Stimulated activated CD4-positive, alpha-beta T cell treated with anti-CD3 and anti-CD28 coated beads, TNF-alpha, amount 100 ng/mL, for 24 hours (primary cell): ENCODE measurements around the gene CSNK1G2.

ENCODE experiments used
- DNase-seq, 3 experiments: peaks; one replicate each; pipeline ENCODE4 v3.0.0-alpha.2; 2020; ENCODE audit warnings: low read depth in 3 of 3

The CSNK1G2 gene

GRCh38 chr19:1968279-1969175 lies 27.6 kb downstream of the CSNK1G2 start:
- no peak for DNase-seq

- no peak for DNase-seq
Observed at GRCh38 chr19:1969176-1970002, 28.4 kb downstream of the CSNK1G2 start.

- no peak for DNase-seq
Observed at GRCh38 chr19:1970003-1970805, 29.2 kb downstream of the CSNK1G2 start.

- DNase-seq: no peak
Observed at GRCh38 chr19:1970806-1971502, 30.0 kb downstream of the CSNK1G2 start.

GRCh38 chr19:1974381-1975161 lies 33.6 kb downstream of the CSNK1G2 start:
- DNase-seq: no peak

- DNase-seq: no peak
Observed at GRCh38 chr19:1975162-1975480, 34.1 kb downstream of the CSNK1G2 start.

GRCh38 chr19:1977120-1977519 lies 36.1 kb downstream of the CSNK1G2 start:
- DNase-seq: no peak

- no peak for DNase-seq
Observed at GRCh38 chr19:1978346-1978894, 37.4 kb downstream of the CSNK1G2 start.

- DNase-seq: no peak
Observed at GRCh38 chr19:1979017-1979416, 38.0 kb downstream of the CSNK1G2 start.

GRCh38 chr19:1979642-1980041 lies 38.7 kb downstream of the CSNK1G2 start:
- DNase-seq: no peak

- no peak for DNase-seq
Observed at GRCh38 chr19:1980091-1980808, 39.3 kb downstream of the CSNK1G2 start.

GRCh38 chr19:1980809-1981181 lies 39.8 kb downstream of the CSNK1G2 start:
- DNase-seq: no peak

- DNase-seq: no peak
Observed at GRCh38 chr19:1981253-1981652, 40.3 kb downstream of the CSNK1G2 start.

- no peak for DNase-seq
Observed at GRCh38 chr19:1984357-1984756, 43.4 kb downstream of the CSNK1G2 start.

- DNase-seq: no peak
Observed at GRCh38 chr19:1985588-1986356, 44.8 kb downstream of the CSNK1G2 start.

- DNase-seq: no peak
Observed at GRCh38 chr19:1986357-1987162, 45.6 kb downstream of the CSNK1G2 start.

GRCh38 chr19:1987197-1988187 lies 46.5 kb downstream of the CSNK1G2 start:
- DNase-seq: no peak
